Fibroblast of villous mesenchyme (primary cell): Measurements from ENCODE around the gene RADIL. TPM values are rescaled to one million over a fixed set of nuclear protein-coding genes. Genes with fewer than 3 reads are reported as not detected.

ENCODE experiments used
- DNase-seq: peaks from one replicate; pipeline ENCODE4 v3.0.0-alpha.2; 2010; ENCODE audit warnings: low read depth
- H3K4me3 ChIP-seq: 2 replicates; pipeline ENCODE4 v1.5.1; 2011; ENCODE audit warnings: low read depth, mild to moderate bottlenecking, low read length
- total RNA-seq: library from RNA; depleted of rRNA; stranded (reverse); fragments of >200 nt; gene quantifications from 2 replicates; pipeline ENCODE4 v1.2.3, GENCODE V29; 2012
- TF ChIP-seq, protein P1 (sequence below): IDR thresholded peaks from 2 replicates; pipeline ENCODE4 v1.5.1; 2012; ENCODE audit warnings: low read depth, mild to moderate bottlenecking, low read length; ENCODE audit not compliant: insufficient read depth

Gene RADIL
- total RNA-seq, 1 donor = under 0.01 TPM

DNA sequence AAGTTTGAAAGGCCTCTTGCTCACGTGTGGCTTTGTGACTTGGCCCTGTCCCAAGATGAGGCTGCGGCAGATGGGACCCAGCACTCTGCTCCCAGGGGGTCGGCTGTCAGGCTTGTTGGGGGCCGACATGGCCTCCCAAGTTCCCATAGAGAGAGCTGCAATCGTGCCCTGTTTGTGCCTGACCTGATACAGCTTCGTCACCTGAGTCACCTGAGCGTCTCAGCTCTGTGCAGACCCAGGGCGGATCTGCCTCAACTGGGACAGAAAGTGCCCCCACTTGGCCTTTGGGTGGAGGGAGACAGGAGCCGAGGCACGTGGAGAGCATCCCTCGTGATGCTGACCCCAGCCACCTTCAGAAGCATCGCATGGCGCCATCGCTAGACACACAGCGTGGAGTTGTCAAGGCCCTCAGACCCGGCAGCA lies 43.4 kb downstream of the RADIL start:
- no peak for DNase-seq
- H3K4me3 ChIP-seq = no peak overlapping the region
- TF ChIP-seq, protein P1, sequence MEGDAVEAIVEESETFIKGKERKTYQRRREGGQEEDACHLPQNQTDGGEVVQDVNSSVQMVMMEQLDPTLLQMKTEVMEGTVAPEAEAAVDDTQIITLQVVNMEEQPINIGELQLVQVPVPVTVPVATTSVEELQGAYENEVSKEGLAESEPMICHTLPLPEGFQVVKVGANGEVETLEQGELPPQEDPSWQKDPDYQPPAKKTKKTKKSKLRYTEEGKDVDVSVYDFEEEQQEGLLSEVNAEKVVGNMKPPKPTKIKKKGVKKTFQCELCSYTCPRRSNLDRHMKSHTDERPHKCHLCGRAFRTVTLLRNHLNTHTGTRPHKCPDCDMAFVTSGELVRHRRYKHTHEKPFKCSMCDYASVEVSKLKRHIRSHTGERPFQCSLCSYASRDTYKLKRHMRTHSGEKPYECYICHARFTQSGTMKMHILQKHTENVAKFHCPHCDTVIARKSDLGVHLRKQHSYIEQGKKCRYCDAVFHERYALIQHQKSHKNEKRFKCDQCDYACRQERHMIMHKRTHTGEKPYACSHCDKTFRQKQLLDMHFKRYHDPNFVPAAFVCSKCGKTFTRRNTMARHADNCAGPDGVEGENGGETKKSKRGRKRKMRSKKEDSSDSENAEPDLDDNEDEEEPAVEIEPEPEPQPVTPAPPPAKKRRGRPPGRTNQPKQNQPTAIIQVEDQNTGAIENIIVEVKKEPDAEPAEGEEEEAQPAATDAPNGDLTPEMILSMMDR = no peak

DNA sequence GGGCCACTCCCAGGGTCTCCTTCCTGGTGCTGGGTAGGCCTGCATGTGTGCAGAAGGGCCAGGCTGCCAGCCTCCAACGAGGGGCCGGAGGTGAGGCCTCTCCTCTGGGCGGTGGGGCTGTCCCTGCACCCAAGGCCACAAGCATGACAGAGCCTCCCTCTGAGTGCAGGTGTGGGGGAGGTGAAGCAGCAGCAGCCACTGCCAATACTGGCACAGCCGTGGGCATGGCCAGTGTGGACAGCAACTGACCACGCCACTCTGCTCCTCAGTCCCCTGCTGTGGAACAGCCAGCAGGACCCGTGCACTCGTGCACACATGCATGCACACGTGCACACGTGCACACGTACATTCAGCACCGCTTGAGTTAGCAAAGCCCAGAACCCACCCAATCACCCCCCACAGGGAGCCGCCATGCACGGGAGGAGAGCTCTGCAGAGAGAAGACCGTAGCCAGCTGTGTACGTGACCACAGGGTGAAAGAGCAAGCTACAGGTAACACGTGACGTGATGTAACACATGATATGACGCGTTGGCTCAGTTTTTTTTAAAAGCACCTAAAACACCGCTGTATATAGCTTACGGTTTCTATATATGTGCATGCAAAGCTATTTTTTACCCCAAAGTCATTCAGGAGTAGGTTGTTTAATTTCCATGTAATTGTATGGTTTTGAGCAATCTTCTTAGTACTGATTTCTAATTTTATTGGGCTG lies 44.7 kb downstream of the RADIL start:
- H3K4me3 ChIP-seq = no peak overlapping the region
- TF ChIP-seq, protein P1 = no peak
- no peak for DNase-seq

DNA sequence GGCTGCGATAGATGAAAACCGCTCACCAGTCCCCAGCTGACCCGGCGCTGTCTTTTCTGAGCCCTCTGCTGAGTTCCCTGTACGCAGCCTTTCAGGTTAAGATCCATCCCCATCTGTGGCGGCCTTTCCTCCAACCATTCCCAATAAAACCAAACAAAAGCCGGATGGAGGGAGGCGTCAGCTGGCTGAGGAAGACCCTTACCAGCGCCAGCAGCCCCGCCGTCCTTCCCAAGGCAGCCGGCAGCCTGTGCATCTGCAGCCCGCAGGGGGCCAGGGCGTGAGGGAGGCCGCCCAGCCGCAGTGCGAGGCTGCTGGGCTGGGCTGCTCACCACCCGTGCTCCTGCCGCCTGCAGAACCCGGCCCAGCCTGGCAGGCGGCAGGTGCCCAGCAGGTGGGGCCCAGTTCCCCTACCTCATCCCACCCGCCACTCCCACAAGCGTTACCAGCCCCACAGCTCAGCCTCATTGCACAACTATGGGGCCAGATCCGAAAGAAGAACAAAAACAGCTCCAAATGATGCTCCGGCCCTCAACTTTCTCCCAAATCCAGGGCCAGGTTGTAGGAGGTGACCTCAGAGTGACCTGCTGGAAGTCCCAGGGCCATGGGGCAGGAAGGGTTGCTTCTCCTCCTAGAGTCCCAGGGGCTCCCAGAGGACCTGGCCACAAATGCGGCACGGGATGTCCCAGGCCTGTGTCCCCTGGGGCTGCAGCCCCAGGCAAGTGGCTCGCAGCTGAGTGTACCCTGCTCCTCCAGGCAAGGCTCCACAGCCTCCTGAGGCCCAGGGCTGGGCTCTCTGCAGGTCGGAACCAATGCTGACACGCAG lies 45.5 kb downstream of the RADIL start:
- no peak for DNase-seq
- TF ChIP-seq, protein P1 = no peak
- H3K4me3 ChIP-seq = no peak overlapping the region

DNA sequence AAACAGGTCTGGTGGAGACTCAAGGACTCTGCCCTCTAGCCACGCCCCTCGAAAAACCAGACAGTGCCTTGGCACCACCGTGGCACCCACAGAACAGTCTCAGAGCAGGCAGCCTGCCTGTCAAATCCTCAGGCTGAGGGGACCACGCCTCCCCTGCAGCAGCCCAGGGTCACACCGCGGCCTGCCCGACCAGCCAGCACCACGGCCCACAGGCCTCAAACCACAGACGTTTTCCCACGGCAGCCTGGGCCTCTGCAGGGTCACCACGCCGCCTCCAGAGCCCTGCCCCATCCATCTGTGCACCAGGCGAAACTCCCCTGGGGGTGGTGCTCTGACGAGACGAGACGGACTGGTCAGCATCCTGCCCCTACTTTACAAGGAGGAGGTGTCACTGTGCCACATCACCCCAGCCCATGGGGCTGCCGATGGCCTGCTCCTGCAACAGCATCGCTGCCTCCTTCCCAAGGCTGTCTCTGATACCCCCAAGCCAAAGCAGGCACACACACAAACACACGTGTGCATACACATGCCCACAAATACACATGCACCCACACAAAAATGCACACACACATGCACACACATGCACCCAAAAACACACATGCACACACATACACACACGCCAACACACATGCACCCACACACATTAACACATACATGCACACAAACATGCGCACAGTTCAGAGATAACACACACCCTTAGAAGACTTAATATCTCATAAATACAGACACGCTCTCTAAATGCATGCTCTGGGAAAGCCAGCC lies 46.3 kb downstream of the RADIL start:
- peak; percentile 64 for DNase-seq
- TF ChIP-seq, protein P1 = no peak
- no peak overlapping the region for H3K4me3 ChIP-seq

DNA sequence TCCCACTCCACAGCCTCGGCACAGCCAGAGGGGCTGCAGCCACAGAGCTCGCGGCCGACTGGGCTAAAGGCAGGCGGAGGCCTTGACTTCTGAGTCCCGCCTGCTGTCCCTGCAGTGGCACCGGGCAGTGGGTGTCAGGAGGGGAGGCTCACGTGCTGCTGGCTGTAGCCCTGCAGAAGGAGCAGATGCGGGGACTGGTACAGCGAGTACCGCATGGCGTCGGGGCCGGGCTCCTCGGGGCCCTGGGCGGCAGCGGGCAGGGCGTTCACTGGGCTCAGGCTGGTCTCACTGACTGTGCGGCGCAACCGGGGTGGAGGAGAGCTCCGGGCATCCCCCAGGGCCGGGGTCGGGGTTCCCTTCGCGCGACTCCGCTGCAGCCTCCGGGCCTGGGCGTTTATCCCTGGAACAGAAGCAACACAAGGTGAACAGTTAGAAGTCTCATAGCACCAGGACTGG lies 47.3 kb downstream of the RADIL start:
- TF ChIP-seq, protein P1 = no peak
- no peak for DNase-seq
- no peak overlapping the region for H3K4me3 ChIP-seq

DNA sequence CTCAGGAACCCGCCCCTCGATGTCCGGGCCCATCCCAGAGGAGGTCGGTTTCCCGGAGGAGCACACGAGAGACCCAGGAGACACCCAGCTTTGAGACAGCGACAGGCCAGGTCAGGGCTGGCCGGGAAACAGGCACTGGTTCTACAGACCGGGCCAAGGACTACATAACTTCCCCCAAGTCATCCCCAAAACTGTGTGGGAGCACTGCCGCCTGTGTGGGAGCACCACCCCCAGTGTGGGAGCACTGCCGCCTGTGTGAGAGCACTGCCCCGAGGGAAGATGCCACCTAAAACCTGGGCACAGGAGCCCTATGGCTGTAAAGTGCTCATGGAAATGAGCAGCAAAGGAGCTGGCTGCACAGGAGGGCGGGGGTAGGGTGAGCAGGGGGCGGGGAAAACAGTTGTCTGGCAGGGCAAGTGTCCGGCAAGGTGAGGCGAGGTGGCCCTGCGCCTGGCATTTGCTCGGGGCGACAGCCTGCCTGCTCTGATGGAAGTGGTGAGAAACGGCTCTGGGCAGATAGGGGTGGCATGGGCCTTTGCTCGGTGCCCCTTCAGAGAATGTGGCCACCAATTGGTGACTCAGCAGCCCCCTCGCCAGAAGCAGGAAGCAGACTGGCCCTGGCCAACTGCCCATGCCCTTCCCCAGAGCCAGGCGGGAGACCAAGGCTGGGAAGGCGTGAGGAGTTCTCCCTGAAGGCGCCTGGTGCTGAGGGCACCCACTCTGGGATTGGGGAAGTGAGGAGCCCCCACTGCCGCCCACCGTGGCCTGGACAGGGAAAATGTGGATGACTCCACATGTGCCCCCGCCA lies 47.9 kb downstream of the RADIL start:
- no peak for DNase-seq
- TF ChIP-seq, protein P1 = no peak
- no peak overlapping the region for H3K4me3 ChIP-seq
